Cardiac fibroblast (primary cell): ENCODE data around the gene CXCR6.
"Not testable (repeated sequence)": the region's sequence is repeated elsewhere in the genome, so short reads cannot be mapped to it uniquely, and the experiment has no call there.

ENCODE experiments used
- DNase-seq, 2 donors: peaks; one replicate each; pipeline versions ENCODE4 v3.0.0 to v3.0.0-alpha.2; 2010; ENCODE audit warnings: low read depth in 2 of 2
- H3K4me3 ChIP-seq, 2 donors: replicated peaks in 1 of 2; 1 replicate in 1 of 2; 2 replicates in 1 of 2; pipeline ENCODE4 v1.5.1; 2011; ENCODE audit warnings: low read depth in 2 of 2, low read length in 2 of 2, mild to moderate bottlenecking in 2 of 2, moderate library complexity in 1 of 2
- CTCF ChIP-seq: IDR thresholded peaks from one replicate; pipeline ENCODE4 v1.5.1; 2011; ENCODE audit warnings: low read depth, mild to moderate bottlenecking, low read length, inconsistent platforms

CXCR6 gene

GRCh38 chr3:45992133-45992729 lies 49.0 kb downstream of the CXCR6 start:
- TF ChIP-seq CTCF: no peak
- peak in 1 of 2 donors; percentile 24 for DNase-seq
- no peak overlapping the region for H3K4me3 ChIP-seq

GRCh38 chr3:45992821-45993221 lies 49.6 kb downstream of the CXCR6 start:
- no peak for TF ChIP-seq CTCF
- H3K4me3 ChIP-seq: no peak overlapping the region
- DNase-seq: peak; percentile 42 to 66

GRCh38 chr3:45993421-45994027 lies 50.3 kb downstream of the CXCR6 start:
- DNase-seq: no peak
- no peak overlapping the region for H3K4me3 ChIP-seq

GRCh38 chr3:45994419-45995235 lies 51.4 kb downstream of the CXCR6 start:
- DNase-seq: no peak
- no peak for TF ChIP-seq CTCF
- H3K4me3 ChIP-seq: peak overlapping the region; percentile 74 to 85

More at GRCh38 chr3:45993421-45994027, 50.3 kb downstream of the CXCR6 start:
- no peak for TF ChIP-seq CTCF

GRCh38 chr3:45995236-45996192 lies 52.2 kb downstream of the CXCR6 start, which contains the start of gene FYCO1:
FYCO1 (minus strand) TSS chr3:45995824; CDS start chr3:45984910, 10,914 bp downstream.
- peak; percentile 89 to 92 for DNase-seq
- TF ChIP-seq CTCF: no peak

GRCh38 chr3:45997499-45997898 lies 54.2 kb downstream of the CXCR6 start:
- DNase-seq, H3K4me3 ChIP-seq: not testable (repeated sequence)

More at GRCh38 chr3:45995236-45996192, 52.2 kb downstream of the CXCR6 start, which contains the start of gene FYCO1:
- H3K4me3 ChIP-seq: peak within 1 kb of the TSS; percentile 74 to 85
